Measurements from ENCODE around the gene CCL4.

Gene CCL4

DNA sequence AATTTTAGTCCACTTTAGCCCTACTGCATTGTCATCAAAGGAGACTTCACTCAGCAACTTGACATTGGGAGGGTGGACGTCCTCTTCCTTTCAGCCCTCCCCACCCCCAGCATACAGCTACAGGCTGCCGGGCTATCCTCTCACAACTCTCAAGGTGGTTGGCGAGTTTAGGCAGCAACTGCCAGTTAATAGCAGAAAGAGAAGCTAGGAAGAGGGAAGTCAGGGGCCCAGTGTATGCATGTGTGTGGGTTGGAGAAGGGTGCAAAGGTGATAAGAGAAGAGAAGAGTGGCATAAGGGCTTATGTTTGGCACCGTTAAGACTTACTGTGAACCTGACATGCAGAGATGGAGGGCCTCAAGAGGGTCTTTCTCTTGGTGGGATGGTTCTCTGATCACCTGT, 31.8 kb downstream of the CCL4 start:
- TF ChIP-seq TAF1 (IDR thresholded peaks at IDR 0.05; ENCODE audit: borderline replicate concordance, insufficient read depth, low read length) (no peak), FOXP2 (optimal IDR thresholded peaks at IDR 0.05; ENCODE audit: borderline replicate concordance, extremely low read depth, extremely low read length, insufficient read depth) (no peak), POLR2AphosphoS5 (IDR thresholded peaks at IDR 0.05; ENCODE audit: low read depth, low read length) (no peak), SIN3A (IDR thresholded peaks at IDR 0.05; ENCODE audit: borderline replicate concordance, insufficient read depth, low read length) (no peak)
- TF ChIP-seq, protein P1, sequence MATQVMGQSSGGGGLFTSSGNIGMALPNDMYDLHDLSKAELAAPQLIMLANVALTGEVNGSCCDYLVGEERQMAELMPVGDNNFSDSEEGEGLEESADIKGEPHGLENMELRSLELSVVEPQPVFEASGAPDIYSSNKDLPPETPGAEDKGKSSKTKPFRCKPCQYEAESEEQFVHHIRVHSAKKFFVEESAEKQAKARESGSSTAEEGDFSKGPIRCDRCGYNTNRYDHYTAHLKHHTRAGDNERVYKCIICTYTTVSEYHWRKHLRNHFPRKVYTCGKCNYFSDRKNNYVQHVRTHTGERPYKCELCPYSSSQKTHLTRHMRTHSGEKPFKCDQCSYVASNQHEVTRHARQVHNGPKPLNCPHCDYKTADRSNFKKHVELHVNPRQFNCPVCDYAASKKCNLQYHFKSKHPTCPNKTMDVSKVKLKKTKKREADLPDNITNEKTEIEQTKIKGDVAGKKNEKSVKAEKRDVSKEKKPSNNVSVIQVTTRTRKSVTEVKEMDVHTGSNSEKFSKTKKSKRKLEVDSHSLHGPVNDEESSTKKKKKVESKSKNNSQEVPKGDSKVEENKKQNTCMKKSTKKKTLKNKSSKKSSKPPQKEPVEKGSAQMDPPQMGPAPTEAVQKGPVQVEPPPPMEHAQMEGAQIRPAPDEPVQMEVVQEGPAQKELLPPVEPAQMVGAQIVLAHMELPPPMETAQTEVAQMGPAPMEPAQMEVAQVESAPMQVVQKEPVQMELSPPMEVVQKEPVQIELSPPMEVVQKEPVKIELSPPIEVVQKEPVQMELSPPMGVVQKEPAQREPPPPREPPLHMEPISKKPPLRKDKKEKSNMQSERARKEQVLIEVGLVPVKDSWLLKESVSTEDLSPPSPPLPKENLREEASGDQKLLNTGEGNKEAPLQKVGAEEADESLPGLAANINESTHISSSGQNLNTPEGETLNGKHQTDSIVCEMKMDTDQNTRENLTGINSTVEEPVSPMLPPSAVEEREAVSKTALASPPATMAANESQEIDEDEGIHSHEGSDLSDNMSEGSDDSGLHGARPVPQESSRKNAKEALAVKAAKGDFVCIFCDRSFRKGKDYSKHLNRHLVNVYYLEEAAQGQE (IDR thresholded peaks at IDR 0.05; ENCODE audit: insufficient read depth in 1 of 2, low read depth in 2 of 2, low read length in 2 of 2): no peak

DNA sequence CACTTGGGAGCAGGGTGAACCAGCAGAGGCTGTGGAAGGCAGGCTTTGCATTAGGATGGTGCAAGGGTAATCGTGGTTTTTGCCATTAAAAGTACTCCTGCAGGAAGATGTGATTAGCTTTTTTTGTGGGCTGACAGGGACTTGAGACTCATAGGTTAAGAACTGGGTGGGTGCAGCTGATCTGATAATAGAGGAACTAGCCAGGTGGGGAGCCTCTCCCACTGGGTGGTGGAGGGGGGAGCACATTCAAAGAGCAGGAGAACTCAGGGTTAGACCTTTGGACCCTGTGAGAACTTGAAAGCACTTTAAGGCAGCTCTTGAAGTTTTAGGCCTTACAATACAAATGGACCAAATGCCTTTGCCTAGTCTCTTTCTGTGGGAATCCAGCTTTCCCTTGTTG, 32.4 kb downstream of the CCL4 start:
- TF ChIP-seq TAF1 (IDR thresholded peaks at IDR 0.05; ENCODE audit: borderline replicate concordance, insufficient read depth, low read length): no peak
- TF ChIP-seq FOXP2 (optimal IDR thresholded peaks at IDR 0.05; ENCODE audit: borderline replicate concordance, extremely low read depth, extremely low read length, insufficient read depth): no peak
- TF ChIP-seq POLR2AphosphoS5 (IDR thresholded peaks at IDR 0.05; ENCODE audit: low read depth, low read length): no peak
- TF ChIP-seq, protein P1 (IDR thresholded peaks at IDR 0.05; ENCODE audit: insufficient read depth in 1 of 2, low read depth in 2 of 2, low read length in 2 of 2): no peak
- no peak for TF ChIP-seq SIN3A (IDR thresholded peaks at IDR 0.05; ENCODE audit: borderline replicate concordance, insufficient read depth, low read length)

DNA sequence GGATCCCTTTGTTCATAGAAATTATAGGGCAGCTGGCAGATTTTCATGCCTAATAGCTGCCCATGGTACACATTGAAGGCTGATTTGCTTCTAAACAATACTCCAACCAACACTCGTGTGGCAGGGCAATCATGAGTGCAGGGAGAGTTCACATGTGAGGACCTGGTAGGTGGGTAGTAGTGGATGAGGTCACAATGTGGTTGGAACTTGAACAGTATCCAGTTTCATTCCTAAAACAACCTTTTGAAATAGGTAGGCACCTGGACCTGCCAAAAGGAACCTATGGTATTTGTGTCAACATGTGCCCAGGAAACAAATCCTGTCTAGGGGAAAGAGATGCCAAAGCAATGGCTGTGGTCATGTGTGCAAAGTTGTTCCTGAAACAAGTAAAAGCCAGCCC, 32.8 kb downstream of the CCL4 start:
- TF ChIP-seq POLR2AphosphoS5 (IDR thresholded peaks at IDR 0.05; ENCODE audit: low read depth, low read length) (no peak), FOXP2 (optimal IDR thresholded peaks at IDR 0.05; ENCODE audit: borderline replicate concordance, extremely low read depth, extremely low read length, insufficient read depth) (no peak), SIN3A (IDR thresholded peaks at IDR 0.05; ENCODE audit: borderline replicate concordance, insufficient read depth, low read length) (no peak), TAF1 (IDR thresholded peaks at IDR 0.05; ENCODE audit: borderline replicate concordance, insufficient read depth, low read length) (no peak)
- TF ChIP-seq, protein P1 (IDR thresholded peaks at IDR 0.05; ENCODE audit: insufficient read depth in 1 of 2, low read depth in 2 of 2, low read length in 2 of 2): no peak

DNA sequence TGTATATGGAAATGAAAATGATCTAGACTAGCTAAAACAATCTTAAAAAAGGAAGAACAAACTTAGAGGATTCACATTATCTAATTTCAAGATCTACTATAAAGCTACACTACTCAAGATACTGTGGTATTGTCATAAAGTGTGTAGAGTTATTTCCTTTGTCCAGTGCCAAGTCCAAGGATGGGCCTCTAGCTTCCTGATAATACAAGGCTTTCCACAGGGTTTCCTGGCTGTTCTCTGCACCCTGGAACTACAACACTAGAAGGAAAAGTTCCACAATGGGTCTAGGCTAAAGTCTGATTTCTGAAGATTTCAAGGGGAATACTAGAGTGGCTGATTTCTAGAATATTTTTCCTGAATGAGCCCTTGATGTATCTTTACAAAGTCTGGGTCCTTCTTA, 38.6 kb downstream of the CCL4 start:
- TF ChIP-seq SIN3A (IDR thresholded peaks at IDR 0.05; ENCODE audit: borderline replicate concordance, insufficient read depth, low read length) (no peak), TAF1 (IDR thresholded peaks at IDR 0.05; ENCODE audit: borderline replicate concordance, insufficient read depth, low read length) (no peak), FOXP2 (optimal IDR thresholded peaks at IDR 0.05; ENCODE audit: borderline replicate concordance, extremely low read depth, extremely low read length, insufficient read depth) (no peak), POLR2AphosphoS5 (IDR thresholded peaks at IDR 0.05; ENCODE audit: low read depth, low read length) (no peak)
- TF ChIP-seq, protein P1 (IDR thresholded peaks at IDR 0.05; ENCODE audit: insufficient read depth in 1 of 2, low read depth in 2 of 2, low read length in 2 of 2): no peak

DNA sequence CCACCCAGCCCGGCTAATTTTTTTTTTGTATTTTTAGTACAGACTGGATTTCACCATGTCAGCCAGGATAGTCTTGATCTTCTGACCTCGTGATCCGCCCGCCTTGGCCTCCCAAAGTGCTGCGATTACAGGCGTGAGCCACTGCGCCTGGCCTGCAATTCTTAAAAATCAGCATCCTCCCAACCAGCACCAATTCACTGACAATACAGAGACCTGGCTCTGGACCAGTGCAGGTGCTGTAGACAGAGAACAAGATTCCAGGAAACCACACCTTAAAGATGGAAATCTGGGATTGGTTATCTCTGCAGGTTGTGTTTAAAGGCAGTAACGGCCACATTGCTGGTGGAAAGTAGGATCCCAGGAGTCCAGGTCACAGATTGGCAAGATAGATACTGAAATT, 39.2 kb downstream of the CCL4 start:
- no peak for TF ChIP-seq SIN3A (IDR thresholded peaks at IDR 0.05; ENCODE audit: borderline replicate concordance, insufficient read depth, low read length)
- no peak for TF ChIP-seq POLR2AphosphoS5 (IDR thresholded peaks at IDR 0.05; ENCODE audit: low read depth, low read length)
- no peak for TF ChIP-seq FOXP2 (optimal IDR thresholded peaks at IDR 0.05; ENCODE audit: borderline replicate concordance, extremely low read depth, extremely low read length, insufficient read depth)
- no peak for TF ChIP-seq TAF1 (IDR thresholded peaks at IDR 0.05; ENCODE audit: borderline replicate concordance, insufficient read depth, low read length)
- TF ChIP-seq, protein P1 (IDR thresholded peaks at IDR 0.05; ENCODE audit: insufficient read depth in 1 of 2, low read depth in 2 of 2, low read length in 2 of 2): no peak

Data from PFSK-1 (cell line).